ENCODE data around the gene TMEM141. TPM values are rescaled to one million over a fixed set of nuclear protein-coding genes. Genes with fewer than 3 reads are reported as not detected.
"Not testable (repeated sequence)": the region's sequence is repeated elsewhere in the genome, so short reads cannot be mapped to it uniquely, and the experiment has no call there.

TMEM141 gene
- total and polyA plus RNA-seq, 9 donors, result 23.4 to 115 (median 64.8) TPM

- intact Hi-C loops (cut with DNase I), result no loop called here
- WGBS, 3 donors, result 80 to 87% (median 84%) methylated on average over 20 of the region's 20 CpGs
Measured at GRCh38 chr9:136757751-136758140, 33.4 kb upstream of the TMEM141 start.

GRCh38 chr9:136759001-136759400 lies 32.1 kb upstream of the TMEM141 start:
- TF ChIP-seq, protein P1, sequence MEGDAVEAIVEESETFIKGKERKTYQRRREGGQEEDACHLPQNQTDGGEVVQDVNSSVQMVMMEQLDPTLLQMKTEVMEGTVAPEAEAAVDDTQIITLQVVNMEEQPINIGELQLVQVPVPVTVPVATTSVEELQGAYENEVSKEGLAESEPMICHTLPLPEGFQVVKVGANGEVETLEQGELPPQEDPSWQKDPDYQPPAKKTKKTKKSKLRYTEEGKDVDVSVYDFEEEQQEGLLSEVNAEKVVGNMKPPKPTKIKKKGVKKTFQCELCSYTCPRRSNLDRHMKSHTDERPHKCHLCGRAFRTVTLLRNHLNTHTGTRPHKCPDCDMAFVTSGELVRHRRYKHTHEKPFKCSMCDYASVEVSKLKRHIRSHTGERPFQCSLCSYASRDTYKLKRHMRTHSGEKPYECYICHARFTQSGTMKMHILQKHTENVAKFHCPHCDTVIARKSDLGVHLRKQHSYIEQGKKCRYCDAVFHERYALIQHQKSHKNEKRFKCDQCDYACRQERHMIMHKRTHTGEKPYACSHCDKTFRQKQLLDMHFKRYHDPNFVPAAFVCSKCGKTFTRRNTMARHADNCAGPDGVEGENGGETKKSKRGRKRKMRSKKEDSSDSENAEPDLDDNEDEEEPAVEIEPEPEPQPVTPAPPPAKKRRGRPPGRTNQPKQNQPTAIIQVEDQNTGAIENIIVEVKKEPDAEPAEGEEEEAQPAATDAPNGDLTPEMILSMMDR (IDR thresholded peaks at IDR 0.05), result no peak
- TF ChIP-seq EP300 (IDR thresholded peaks at IDR 0.05) (no peak), POLR2A (IDR thresholded peaks at IDR 0.05) (no peak)
- no peaks in the 10 kb centered on the region for H3K9me3 ChIP-seq
- no peaks in the 10 kb centered on the region for H3K36me3 ChIP-seq
- no peak overlapping the region for H3K27ac ChIP-seq
- no peaks in the 10 kb centered on the region for H3K4me1 ChIP-seq (ENCODE audit: insufficient read depth)
- intact Hi-C loops (cut with DNase I), result no loop called here
- WGBS, 3 donors, result 81 to 89% (median 83%) methylated on average over 9 of the region's 9 CpGs
- no peak for DNase-seq
- no peak overlapping the region for H3K4me3 ChIP-seq
- H3K27me3 ChIP-seq, result no peaks in the 10 kb centered on the region

More at GRCh38 chr9:136757751-136758140, 33.4 kb upstream of the TMEM141 start:
- Histone ChIP-seq H3K27me3 (no peaks in the 10 kb centered on the region), H3K27ac (no peak overlapping the region), H3K4me1 (ENCODE audit: insufficient read depth) (no peaks in the 10 kb centered on the region), H3K4me3 (no peak overlapping the region), H3K36me3 (no peaks in the 10 kb centered on the region), H3K9me3 (no peaks in the 10 kb centered on the region)
- DNase-seq, result no peak
- TF ChIP-seq POLR2A (IDR thresholded peaks at IDR 0.05), result no peak
- TF ChIP-seq EP300 (IDR thresholded peaks at IDR 0.05), result no peak
- TF ChIP-seq, protein P1 (IDR thresholded peaks at IDR 0.05), result no peak

DNA sequence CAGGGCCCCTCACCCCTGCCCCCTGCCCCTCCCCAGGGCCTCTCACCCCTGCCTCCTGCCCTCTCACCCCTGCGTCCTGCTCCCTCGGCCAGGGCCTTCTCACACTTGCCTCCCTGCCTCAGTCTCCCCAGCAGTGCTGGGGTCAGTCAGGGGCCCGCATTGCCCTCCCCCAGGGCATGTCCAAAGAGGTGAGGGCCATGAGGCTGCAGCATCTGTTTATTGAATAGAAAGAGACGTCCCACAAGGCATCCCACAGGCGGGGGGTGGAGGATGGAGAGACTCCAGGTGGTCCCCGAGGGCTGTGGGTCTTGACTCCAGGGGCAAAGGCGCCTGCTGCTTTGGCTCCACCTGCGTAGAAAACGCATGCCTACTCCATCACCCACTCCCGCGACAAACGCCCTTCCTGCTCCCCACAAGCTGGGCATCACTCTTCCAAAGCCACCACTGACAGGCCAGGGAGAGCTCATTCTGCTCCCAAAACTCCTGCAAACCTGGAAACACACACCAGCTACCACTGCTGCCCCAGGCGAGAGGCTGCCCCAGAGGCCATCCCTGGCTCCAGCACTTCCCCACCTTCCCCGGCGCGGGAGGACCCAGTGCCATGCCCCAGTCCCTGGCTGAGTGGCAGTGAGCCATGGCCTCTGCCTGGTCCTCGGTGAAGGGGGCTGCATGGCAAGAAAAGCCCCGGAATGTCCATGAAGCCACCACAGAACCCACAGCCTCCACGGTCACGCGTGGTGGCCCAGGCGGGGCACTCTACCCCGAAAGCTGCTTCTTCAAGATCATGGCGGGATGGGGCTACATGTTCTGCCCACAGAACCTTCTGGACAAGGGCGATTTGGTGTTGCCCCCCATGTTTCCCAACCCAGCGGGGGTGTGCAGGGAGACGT lies 31.5 kb upstream of the TMEM141 start:
- Histone ChIP-seq H3K4me1 (ENCODE audit: insufficient read depth) (no peaks in the 10 kb centered on the region), H3K27me3 (no peaks in the 10 kb centered on the region), H3K36me3 (no peaks in the 10 kb centered on the region), H3K4me3 (no peak overlapping the region), H3K27ac (no peak overlapping the region), H3K9me3 (no peaks in the 10 kb centered on the region)
- 82 to 85% (median 84%) methylated on average over 26 to 27 of the region's 27 CpGs for WGBS, 3 donors
- intact Hi-C loops (cut with DNase I), result no loop called here
- peak in 1 of 5 donors; percentile 28 for DNase-seq
- TF ChIP-seq, protein P1 (IDR thresholded peaks at IDR 0.05), result no peak
- no peak for TF ChIP-seq EP300 (IDR thresholded peaks at IDR 0.05)
- TF ChIP-seq POLR2A (IDR thresholded peaks at IDR 0.05), result no peak

DNA sequence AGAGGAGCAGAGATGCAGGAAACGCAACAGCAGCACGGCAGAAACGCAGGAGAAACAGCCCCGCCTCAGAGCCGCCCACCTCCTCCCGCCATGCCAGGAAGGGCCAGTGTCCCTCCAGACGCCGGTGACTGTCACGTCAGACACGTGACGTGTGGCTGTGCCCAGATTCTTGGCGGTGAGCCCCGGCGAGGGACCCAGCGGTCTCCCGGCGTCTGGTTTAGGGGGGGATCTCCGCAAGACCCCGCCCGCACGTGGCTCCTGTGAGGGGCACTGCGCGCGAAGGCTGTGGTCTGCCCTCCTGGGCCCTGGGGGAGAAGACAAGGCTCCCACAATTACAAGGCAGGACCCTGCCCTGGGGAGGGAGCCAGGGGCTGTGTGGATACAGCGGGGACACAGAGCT lies 30.7 kb upstream of the TMEM141 start:
- TF ChIP-seq POLR2A (IDR thresholded peaks at IDR 0.05), result no peak
- TF ChIP-seq, protein P1 (IDR thresholded peaks at IDR 0.05), result no peak
- no peak for TF ChIP-seq EP300 (IDR thresholded peaks at IDR 0.05)
- no peak overlapping the region for H3K27ac ChIP-seq
- WGBS, 3 donors, result 76 to 77% (median 76%) methylated on average over 24 to 25 of the region's 25 CpGs
- H3K27me3 ChIP-seq, result no peaks in the 10 kb centered on the region
- intact Hi-C loops (cut with DNase I), result no loop called here
- no peaks in the 10 kb centered on the region for H3K4me1 ChIP-seq (ENCODE audit: insufficient read depth)
- DNase-seq, result peak in 1 of 5 donors; percentile 21
- H3K4me3 ChIP-seq, result no peak overlapping the region
- no peaks in the 10 kb centered on the region for H3K36me3 ChIP-seq
- H3K9me3 ChIP-seq, result no peaks in the 10 kb centered on the region

- H3K4me3 ChIP-seq; H3K9me3 ChIP-seq; H3K27ac ChIP-seq; H3K36me3 ChIP-seq; H3K4me1 ChIP-seq (ENCODE audit: insufficient read depth); H3K27me3 ChIP-seq; intact Hi-C loops (cut with DNase I): not testable (repeated sequence)
- peak in 1 of 5 donors; percentile 53 for DNase-seq
- 32 to 39% (median 36%) methylated on average over 22 of the region's 22 CpGs for WGBS, 3 donors
Measured at GRCh38 chr9:136760834-136761544, 30.2 kb upstream of the TMEM141 start.
